ENCODE results near the gene OPA3.

- TF ChIP-seq CTCF (IDR thresholded peaks at IDR 0.05; ENCODE audit: low read length), result no peak
- no peak for TF ChIP-seq EZH2 (IDR thresholded peaks at IDR 0.05; ENCODE audit: borderline replicate concordance, low read length)
Measured at GRCh38 chr19:45547965-45548609, 36.5 kb downstream of the OPA3 start.

All from OCI-LY1 (cell line).